Measurements from ENCODE around the gene PNMA6F. TPM values are rescaled to one million over a fixed set of nuclear protein-coding genes. Genes with fewer than 3 reads are reported as not detected.

PNMA6F gene
- total RNA-seq, result not detected in 2 replicates

DNA sequence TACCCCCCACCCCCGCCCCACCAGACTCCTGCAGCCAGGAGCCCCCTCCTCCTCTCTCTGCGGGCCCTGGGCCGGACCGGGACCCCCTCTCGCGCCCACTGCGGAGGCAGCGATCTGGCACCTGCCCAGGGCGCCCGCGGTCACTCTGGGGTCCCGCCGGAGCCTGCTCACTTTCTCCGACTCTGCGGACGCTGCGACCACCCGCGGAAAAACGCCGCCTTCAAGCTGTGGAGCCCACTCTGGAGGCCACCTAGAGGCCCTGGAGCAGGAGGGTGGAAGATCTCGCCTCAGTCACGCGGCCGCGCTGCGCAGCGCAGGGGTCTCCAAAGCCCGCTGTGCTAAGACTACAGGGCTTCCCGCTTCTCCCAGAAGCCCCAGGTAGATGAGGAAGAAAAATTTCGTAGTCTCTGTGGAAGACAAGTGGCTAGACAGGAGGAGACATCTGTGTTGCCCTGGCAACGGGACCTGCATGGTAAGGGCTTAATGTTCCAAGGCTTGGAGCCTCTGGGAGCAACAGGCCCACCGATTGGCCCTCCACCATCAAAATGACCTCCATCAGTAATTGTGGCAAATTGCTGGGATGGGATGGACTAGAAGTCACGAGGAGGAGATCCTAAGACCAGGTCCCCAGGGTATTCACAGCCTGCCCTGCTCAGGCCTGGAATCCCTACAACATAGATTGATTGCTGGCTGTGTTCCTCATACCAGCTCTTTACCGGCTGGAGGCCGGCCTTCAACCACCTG, at the start of gene PNMA6F:
Gene PNMA6F, minus strand, starts transcription at position 387 of the 744 bp plus-strand sequence. CDS start 1,093 bp downstream, outside the sequence.

DNA sequence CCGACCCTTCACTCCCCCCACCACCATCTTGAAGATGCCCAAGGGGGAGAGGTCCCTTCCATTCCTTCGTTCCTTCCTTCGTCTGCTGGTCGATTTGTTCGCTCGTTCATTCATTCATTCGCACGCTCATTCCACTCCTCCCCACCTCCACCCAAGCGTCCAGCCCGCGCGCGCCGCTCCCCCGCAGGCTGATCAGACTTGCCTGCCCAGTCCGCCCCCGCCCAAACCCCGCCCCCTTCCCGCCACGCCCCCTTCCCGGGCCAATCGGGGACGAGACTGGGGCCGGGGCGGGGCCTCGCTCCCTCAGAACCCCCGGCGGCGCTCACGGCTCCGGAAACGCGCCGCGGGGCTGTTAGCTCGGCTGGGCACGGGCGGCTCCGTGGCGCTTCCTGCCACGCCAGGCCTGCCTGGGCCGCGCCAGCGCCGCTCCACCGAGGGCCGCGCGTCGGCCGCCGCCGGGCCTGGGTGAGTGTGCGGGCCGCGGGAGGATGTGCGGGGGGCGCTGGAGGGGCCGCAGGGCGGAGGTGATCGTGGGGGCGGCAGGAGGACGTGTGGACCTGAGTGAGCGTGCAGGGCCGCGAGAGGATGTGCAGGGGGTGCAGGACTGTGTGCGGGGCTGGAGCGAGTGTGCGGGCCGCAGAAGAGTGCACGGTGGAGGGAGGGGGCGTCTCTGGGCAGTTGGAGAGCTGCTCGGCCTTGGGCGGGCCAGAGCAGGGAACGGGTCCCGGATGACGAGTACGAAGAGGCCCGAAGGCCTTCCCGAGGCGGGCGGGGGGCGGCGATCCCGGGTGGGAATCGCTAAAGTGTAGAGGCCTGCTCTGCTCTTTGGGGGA, 12.5 kb upstream of the PNMA6F start, which contains the start of gene ZNF275:
Gene ZNF275, plus strand, starts transcription at position 333 of the 833 bp plus-strand sequence. CDS start 2,527 bp downstream, outside the sequence.

Other genes starting within 250 kb of the PNMA6F start
- 1.4 and 2.1 TPM in 2 replicates for gene PNMA6A, start 249.3 kb downstream of the PNMA6F start, total RNA-seq
- gene MAGEA1, start 142.5 kb downstream of the PNMA6F start, total RNA-seq, result not detected in 2 replicates
- gene ZNF275, start 12.4 kb upstream of the PNMA6F start, total RNA-seq, result 3.9 and 4.4 TPM in 2 replicates
- gene PNMA6E, start 79.6 kb upstream of the PNMA6F start, total RNA-seq, result not detected in 2 replicates
- gene ZFP92, start 89.7 kb upstream of the PNMA6F start, total RNA-seq, result under 0.01 TPM in 2 replicates
- gene TREX2, start 124.3 kb upstream of the PNMA6F start, total RNA-seq, result 1.3 and 2.0 TPM in 2 replicates
- gene HAUS7, start 148.8 kb upstream of the PNMA6F start, total RNA-seq, result 6.9 and 12.3 TPM in 2 replicates
- gene BGN, start 173.2 kb upstream of the PNMA6F start, total RNA-seq, result 2.4 and 5.3 TPM in 2 replicates
- not detected in 2 replicates for gene ATP2B3, start 195.9 kb upstream of the PNMA6F start, total RNA-seq